ENCODE data around the gene PCDHGA8. TPM values are rescaled to one million over a fixed set of nuclear protein-coding genes. Genes with fewer than 3 reads are reported as not detected.
"Not testable (repeated sequence)": the region's sequence is repeated elsewhere in the genome, so short reads cannot be mapped to it uniquely, and the experiment has no call there.

Gene PCDHGA8
- total RNA-seq, 1 experiment from 2014 or later: 2.2 TPM

GRCh38 chr5:141371572-141372475 lies 20.6 kb upstream of the PCDHGA8 start:
- TF ChIP-seq, protein P1, sequence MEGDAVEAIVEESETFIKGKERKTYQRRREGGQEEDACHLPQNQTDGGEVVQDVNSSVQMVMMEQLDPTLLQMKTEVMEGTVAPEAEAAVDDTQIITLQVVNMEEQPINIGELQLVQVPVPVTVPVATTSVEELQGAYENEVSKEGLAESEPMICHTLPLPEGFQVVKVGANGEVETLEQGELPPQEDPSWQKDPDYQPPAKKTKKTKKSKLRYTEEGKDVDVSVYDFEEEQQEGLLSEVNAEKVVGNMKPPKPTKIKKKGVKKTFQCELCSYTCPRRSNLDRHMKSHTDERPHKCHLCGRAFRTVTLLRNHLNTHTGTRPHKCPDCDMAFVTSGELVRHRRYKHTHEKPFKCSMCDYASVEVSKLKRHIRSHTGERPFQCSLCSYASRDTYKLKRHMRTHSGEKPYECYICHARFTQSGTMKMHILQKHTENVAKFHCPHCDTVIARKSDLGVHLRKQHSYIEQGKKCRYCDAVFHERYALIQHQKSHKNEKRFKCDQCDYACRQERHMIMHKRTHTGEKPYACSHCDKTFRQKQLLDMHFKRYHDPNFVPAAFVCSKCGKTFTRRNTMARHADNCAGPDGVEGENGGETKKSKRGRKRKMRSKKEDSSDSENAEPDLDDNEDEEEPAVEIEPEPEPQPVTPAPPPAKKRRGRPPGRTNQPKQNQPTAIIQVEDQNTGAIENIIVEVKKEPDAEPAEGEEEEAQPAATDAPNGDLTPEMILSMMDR (conservative IDR thresholded peaks at IDR 0.05; ENCODE audit: low read depth, low read length): no peak
- no peak for TF ChIP-seq EZH2 (IDR thresholded peaks at IDR 0.05; ENCODE audit: borderline replicate concordance, low read depth, low read length, poor library complexity, severe bottlenecking)
- Histone ChIP-seq H3K27me3 (replicated peaks; ENCODE audit: insufficient read depth, low read depth, low read length, poor library complexity) (no peaks in the 10 kb centered on the region), H3K27ac (ENCODE audit: low read depth, low read length, poor library complexity, severe bottlenecking) (no peak overlapping the region), H3K4me1 (ENCODE audit: insufficient read depth, low read length, poor library complexity, severe bottlenecking) (no peaks in the 10 kb centered on the region), H3K9me3 (ENCODE audit: low read depth, low read length, poor library complexity, severe bottlenecking) (peaks cover 25% of the 10 kb centered on the region), H3K4me3 (ENCODE audit: low read depth, low read length, poor library complexity, severe bottlenecking) (no peak overlapping the region), H3K36me3 (ENCODE audit: insufficient read depth, low read length, poor library complexity, severe bottlenecking) (no peaks in the 10 kb centered on the region)
- ChIA-PET POLR2A (ENCODE audit: low non-redundant PET) (interaction anchor here (0.6 kb wide), 1 partner anchor 37 kb away, joined by 3 read pairs; no protein-coding TSS in a partner anchor), CTCF (no interaction called here)
- BruUV-seq (replicated peaks): no TSS peak
- DNase-seq (ENCODE audit: low spot score): no peak
- intact Hi-C loops (cut with micrococcal nuclease; ENCODE audit: unreplicated experiment): no loop called here

GRCh38 chr5:141373673-141374317 lies 18.6 kb upstream of the PCDHGA8 start, which contains the start of gene PCDHGA6:
PCDHGA6 (plus strand) TSS chr5:141373891; CDS start chr5:141374084, 193 bp downstream.
- BruUV-seq (replicated peaks): TSS peak; percentile 40
- intact Hi-C loops (cut with micrococcal nuclease; ENCODE audit: unreplicated experiment): loop anchor here (1.0 kb wide), 1 partner anchor 188 kb away; no protein-coding TSS in a partner anchor
- CTCF ChIA-PET: interaction anchor here (0.6 to 1.4 kb wide), 5 partner anchors 151 to 194 kb away, joined by 3 to 13 read pairs (median 8); partner anchors contain the start of gene PCDHB14
- Histone ChIP-seq H3K4me1 (ENCODE audit: insufficient read depth, low read length, poor library complexity, severe bottlenecking) (no peaks in the 10 kb centered on the region), H3K4me3 (ENCODE audit: low read depth, low read length, poor library complexity, severe bottlenecking) (peak within 1 kb of the TSS; percentile 51), H3K27me3 (replicated peaks; ENCODE audit: insufficient read depth, low read depth, low read length, poor library complexity) (no peaks in the 10 kb centered on the region), H3K36me3 (ENCODE audit: insufficient read depth, low read length, poor library complexity, severe bottlenecking) (no peaks in the 10 kb centered on the region), H3K27ac (ENCODE audit: low read depth, low read length, poor library complexity, severe bottlenecking) (peak within 1 kb of the TSS; percentile 59), H3K9me3 (ENCODE audit: low read depth, low read length, poor library complexity, severe bottlenecking) (peaks cover 30% of the 10 kb centered on the region)
- peak; percentile 70 for DNase-seq (ENCODE audit: low spot score)
- TF ChIP-seq EZH2 (IDR thresholded peaks at IDR 0.05; ENCODE audit: borderline replicate concordance, low read depth, low read length, poor library complexity, severe bottlenecking): no peak
- TF ChIP-seq, protein P1 (conservative IDR thresholded peaks at IDR 0.05; ENCODE audit: low read depth, low read length): peak; percentile 69
- POLR2A ChIA-PET (ENCODE audit: low non-redundant PET): no interaction called here

DNA sequence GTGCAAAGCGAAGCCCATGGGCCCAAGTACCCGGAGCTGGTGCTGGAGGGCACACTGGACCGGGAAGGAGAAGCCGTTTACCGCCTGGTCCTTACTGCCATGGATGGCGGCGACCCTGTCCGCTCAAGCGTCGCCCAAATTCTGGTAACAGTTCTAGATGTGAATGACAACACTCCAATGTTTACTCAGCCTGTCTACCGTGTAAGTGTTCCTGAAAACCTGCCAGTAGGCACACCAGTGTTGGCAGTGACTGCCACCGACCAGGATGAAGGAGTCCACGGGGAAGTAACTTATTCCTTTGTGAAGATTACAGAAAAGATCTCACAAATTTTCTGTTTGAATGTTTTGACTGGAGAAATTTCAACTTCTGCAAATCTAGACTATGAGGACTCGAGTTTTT lies 17.8 kb upstream of the PCDHGA8 start:
- DNase-seq (ENCODE audit: low spot score): no peak
- Histone ChIP-seq H3K27ac (ENCODE audit: low read depth, low read length, poor library complexity, severe bottlenecking) (no peak overlapping the region), H3K27me3 (replicated peaks; ENCODE audit: insufficient read depth, low read depth, low read length, poor library complexity) (no peaks in the 10 kb centered on the region), H3K36me3 (ENCODE audit: insufficient read depth, low read length, poor library complexity, severe bottlenecking) (no peaks in the 10 kb centered on the region), H3K9me3 (ENCODE audit: low read depth, low read length, poor library complexity, severe bottlenecking) (peaks cover 33% of the 10 kb centered on the region), H3K4me1 (ENCODE audit: insufficient read depth, low read length, poor library complexity, severe bottlenecking) (no peaks in the 10 kb centered on the region), H3K4me3 (ENCODE audit: low read depth, low read length, poor library complexity, severe bottlenecking) (peak overlapping the region; percentile 51)
- no peak for TF ChIP-seq EZH2 (IDR thresholded peaks at IDR 0.05; ENCODE audit: borderline replicate concordance, low read depth, low read length, poor library complexity, severe bottlenecking)
- TF ChIP-seq, protein P1 (conservative IDR thresholded peaks at IDR 0.05; ENCODE audit: low read depth, low read length): no peak
- ChIA-PET CTCF (interaction anchor here (1.0 to 1.4 kb wide), 4 partner anchors 151 to 189 kb away, joined by 5 to 13 read pairs (median 10); partner anchors contain the start of gene PCDHB14), POLR2A (ENCODE audit: low non-redundant PET) (no interaction called here)
- intact Hi-C loops (cut with micrococcal nuclease; ENCODE audit: unreplicated experiment): no loop called here
- no TSS peak for BruUV-seq (replicated peaks)

- H3K4me3 ChIP-seq (ENCODE audit: low read depth, low read length, poor library complexity, severe bottlenecking); H3K27me3 ChIP-seq (replicated peaks; ENCODE audit: insufficient read depth, low read depth, low read length, poor library complexity); H3K4me1 ChIP-seq (ENCODE audit: insufficient read depth, low read length, poor library complexity, severe bottlenecking); BruUV-seq (replicated peaks); H3K36me3 ChIP-seq (ENCODE audit: insufficient read depth, low read length, poor library complexity, severe bottlenecking); DNase-seq (ENCODE audit: low spot score); intact Hi-C loops (cut with micrococcal nuclease; ENCODE audit: unreplicated experiment); H3K27ac ChIP-seq (ENCODE audit: low read depth, low read length, poor library complexity, severe bottlenecking): not testable (repeated sequence)
- CTCF ChIA-PET: interaction anchor here (0.7 kb wide), 1 partner anchor 134 kb away, joined by 5 read pairs; no protein-coding TSS in a partner anchor
- peaks cover 35% of the 10 kb centered on the region for H3K9me3 ChIP-seq (ENCODE audit: low read depth, low read length, poor library complexity, severe bottlenecking)
- POLR2A ChIA-PET (ENCODE audit: low non-redundant PET): interaction anchor here (0.5 kb wide), 1 partner anchor 217 kb away, joined by 6 read pairs; no protein-coding TSS in a partner anchor
Observed at GRCh38 chr5:141375444-141376155, 16.8 kb upstream of the PCDHGA8 start.
